ENCODE data around the gene NR2F1. TPM values are rescaled to one million over a fixed set of nuclear protein-coding genes. Genes with fewer than 3 reads are reported as not detected.

NR2F1 gene
- total RNA-seq, 1 experiment from 2014 or later, result 0.37 TPM

DNA sequence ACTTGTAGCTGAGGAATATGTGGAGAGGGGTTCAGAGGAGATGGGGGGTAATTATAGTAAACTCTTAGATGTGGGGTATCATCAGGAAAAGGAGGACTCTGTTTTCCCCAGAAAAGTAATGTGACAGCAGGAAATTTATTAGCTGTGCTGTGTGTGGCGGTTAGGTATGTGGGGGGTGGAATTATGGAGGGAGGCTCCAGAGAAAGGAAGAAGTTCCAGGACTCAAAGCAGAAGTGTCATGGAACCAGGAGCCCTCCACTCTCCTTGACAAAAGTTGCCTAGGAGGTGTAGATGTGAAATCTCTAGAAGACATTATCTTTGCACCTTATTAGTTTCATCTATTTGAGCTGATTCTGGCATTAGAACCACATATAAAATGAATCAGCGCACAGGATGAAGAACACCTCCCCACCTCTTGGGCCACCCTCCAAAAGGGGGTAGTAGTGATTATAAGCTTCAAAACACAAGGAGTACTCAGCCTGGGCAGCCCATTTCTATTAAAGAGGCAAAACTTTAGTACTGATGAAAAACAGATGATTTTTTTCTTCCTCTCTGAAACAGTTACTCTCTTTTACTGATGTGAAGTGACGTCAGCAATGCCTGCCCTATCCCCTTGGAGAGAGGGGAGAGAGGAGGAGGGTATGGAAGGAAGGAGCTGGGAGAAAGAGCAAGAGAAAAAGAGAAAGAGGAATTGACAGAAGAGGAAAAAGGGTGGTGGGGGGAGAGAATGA, 18.2 kb downstream of the NR2F1 start:
- in situ Hi-C loops (cut with HindIII; ENCODE audit: low pct_unique_long_range_greater_than_20kb, low sequenced_read_pairs), result no loop called here

DNA sequence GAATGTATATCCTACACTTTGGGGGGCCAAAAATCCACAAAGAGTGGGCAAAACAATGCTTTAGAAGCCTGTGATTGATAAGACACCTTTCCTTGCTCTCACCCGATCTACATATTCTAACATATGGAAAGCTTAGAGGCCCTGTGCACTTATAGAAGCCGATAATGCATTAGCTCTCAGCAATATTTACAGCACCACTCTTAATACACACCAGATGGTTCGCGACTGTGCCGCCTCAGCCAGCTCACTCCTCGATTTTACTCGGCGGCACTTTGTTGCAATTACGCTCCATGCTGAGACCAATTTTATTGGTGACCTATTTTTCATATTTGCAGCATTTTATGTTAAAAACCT, 18.8 kb downstream of the NR2F1 start:
- DNase-seq (ENCODE audit: low read depth), result no peak
- in situ Hi-C loops (cut with HindIII; ENCODE audit: low pct_unique_long_range_greater_than_20kb, low sequenced_read_pairs), result no loop called here

More for the DNA sequence above, 18.2 kb downstream of the NR2F1 start:
- no peak for DNase-seq (ENCODE audit: low read depth)

DNA sequence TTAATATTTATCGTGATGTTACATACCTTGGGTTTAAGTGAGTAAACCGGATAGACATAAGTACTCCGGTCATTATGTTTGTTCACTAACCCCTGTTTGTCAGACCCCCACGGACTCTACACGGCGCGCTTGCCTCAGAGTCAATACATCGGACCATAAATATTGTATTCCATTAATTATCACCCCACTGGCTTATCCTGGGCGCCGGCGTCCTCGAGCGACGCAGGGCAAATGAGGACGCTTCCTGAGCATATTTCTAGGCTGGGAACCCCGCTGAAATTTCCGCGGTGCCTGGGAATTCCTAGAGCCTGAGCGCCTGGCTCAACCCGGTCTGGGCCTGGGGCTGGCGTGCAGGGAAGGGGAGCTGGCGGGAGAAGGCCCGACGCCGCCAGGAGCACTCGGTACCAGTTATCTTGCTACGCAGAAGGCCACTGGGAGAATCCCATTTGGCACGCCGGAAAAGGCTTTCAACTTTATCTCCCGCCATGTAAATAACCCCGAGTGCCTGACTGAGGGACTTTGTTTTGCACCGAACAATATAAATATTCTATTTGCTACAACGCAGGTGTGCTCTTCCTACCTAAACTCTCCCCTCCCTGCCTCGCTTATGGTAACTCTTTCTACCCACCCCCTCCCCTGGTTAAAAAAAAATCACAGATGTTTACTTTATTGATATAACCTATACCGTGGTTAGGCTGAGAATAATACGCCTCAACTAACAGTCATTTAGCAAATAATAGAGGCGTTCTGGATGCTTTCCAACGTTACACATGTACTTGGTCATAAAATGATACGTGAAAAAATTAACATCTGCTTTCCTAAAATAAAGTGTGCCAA, 19.4 kb downstream of the NR2F1 start:
- DNase-seq (ENCODE audit: low read depth), result no peak
- in situ Hi-C loops (cut with HindIII; ENCODE audit: low pct_unique_long_range_greater_than_20kb, low sequenced_read_pairs), result no loop called here

DNA sequence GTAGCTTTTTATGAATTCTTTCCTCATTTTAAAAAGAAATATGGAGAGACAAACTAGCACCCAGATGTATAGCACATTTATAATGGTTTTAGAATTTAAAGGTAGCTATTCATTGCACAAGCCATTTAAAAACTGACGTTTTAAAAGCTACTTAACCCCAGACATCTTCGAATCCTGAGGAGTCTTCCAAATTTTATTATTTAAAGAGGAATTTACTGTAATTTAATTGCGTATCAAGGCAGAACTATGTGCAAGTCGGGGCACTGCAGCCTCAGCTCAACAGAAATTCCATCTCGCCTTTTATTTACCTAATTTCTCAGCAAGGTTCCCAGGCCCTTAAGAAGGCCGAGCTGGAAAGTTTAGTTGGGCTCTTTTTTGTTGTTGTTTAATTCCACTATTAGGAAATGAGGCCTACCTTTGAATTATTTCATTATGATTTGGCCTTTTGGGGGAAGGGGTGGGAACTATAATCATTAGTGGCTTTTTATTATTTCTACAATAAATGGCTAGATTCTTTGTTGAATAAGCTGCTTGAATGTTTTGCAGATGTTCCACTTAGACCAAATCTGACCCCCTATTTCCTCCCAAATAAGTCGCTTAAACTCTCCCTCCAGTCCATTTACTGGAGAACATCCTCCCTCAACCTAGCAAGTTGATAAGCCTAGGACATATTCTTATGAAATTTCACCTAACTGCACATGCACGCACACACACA, 20.2 kb downstream of the NR2F1 start:
- no peak for DNase-seq (ENCODE audit: low read depth)
- in situ Hi-C loops (cut with HindIII; ENCODE audit: low pct_unique_long_range_greater_than_20kb, low sequenced_read_pairs), result no loop called here

DNA sequence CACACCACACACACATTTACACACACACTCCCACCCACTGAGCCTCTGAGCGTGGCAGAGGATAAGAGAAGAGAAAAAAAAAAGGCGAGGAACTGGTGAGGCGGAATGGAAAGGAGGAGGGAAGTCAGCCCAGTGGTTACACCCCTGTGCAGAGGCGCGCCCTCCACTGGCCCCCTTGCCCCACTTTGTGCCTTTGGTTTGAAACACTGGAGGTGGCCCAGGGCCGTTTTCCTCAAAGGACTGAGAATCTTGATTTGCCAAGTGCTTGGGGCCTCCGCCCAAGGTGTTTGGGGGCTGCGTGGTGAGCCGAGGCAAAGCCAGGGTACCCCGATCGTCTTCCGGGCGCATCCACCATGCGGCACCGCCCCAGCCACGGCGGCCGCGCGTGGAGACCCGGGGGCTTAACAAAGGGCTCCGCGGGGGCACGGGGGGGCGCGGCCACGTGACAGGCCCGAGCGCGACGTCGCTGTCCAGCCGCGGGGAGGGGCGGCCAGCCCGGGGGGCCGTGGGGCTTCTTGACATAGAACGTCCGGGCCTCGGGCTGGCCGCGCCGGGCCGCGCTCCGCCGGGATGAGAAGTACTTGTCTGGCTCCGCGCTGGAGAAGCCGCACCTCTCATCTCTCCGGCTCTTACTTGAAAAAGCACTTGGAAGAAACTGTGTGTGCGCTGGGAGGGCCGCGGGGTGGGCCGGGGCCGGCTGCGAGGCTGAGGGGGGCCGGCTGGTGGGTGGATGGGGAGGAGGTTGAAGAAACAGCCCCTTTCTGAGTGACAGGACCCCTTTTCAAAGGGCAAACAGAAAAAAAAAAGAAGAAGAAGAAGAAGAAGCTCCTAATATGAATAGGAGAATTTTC, 21.0 kb downstream of the NR2F1 start:
- DNase-seq (ENCODE audit: low read depth), result no peak
- in situ Hi-C loops (cut with HindIII; ENCODE audit: low pct_unique_long_range_greater_than_20kb, low sequenced_read_pairs), result no loop called here

DNA sequence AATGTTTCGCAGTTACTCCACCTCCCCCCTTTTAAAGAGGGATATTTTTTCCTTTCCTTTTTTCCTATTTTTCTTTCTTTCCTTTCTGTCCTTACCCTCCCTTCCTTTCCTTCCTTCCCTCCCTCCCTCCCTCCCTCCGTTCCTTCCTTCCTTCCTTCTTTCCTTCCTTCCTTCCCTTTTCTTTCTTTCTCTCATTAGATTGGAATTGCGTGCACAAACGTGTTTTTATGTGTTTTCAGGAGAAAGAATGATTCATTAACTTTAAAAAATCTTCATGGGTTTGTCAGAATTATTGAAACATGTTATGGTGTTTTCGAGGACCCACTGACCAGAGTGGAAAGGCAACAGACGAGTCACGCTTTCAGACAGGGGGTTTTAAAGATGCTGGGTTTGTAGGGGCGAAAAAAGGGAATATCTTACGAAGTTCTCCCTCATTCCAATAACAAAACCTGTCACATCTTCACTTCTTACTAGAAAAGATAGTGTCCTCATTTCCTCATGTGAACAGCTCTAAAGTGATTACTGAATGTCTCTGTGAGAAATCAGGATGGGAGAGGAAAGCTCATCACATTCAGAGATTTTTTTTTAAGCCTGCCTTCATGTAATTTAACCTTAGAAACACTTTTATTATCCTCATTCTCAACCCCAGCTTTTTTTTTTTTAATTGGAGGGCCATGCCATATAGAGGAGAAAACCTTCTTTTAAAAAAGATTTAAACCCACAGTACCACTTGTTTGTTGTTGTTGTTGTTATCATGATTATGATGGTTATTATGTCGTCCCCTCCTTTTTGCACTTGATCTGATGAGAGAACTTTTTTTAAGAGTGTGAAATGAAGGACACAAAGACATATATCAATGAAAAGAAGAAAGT, 21.9 kb downstream of the NR2F1 start:
- in situ Hi-C loops (cut with HindIII; ENCODE audit: low pct_unique_long_range_greater_than_20kb, low sequenced_read_pairs), result no loop called here
- DNase-seq (ENCODE audit: low read depth), result no peak

DNA sequence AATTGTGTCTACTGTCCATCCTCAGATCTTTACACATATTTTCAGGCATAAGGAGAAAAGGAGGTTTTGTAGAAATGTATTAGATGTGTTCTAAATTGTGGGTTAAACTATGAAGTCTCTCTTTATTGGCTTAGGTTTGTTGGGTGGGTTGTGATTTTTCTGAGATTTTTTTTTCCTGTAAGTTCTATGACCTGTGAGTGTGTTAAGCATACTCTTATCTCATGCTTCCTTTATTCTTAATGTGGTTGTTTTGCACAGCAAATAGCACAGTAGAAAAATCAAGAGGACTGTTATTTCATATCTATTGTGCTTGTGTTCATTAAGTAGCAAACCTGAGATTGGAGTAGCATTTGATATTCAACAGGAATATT, 23.3 kb downstream of the NR2F1 start:
- in situ Hi-C loops (cut with HindIII; ENCODE audit: low pct_unique_long_range_greater_than_20kb, low sequenced_read_pairs), result no loop called here
- DNase-seq (ENCODE audit: low read depth), result no peak

DNA sequence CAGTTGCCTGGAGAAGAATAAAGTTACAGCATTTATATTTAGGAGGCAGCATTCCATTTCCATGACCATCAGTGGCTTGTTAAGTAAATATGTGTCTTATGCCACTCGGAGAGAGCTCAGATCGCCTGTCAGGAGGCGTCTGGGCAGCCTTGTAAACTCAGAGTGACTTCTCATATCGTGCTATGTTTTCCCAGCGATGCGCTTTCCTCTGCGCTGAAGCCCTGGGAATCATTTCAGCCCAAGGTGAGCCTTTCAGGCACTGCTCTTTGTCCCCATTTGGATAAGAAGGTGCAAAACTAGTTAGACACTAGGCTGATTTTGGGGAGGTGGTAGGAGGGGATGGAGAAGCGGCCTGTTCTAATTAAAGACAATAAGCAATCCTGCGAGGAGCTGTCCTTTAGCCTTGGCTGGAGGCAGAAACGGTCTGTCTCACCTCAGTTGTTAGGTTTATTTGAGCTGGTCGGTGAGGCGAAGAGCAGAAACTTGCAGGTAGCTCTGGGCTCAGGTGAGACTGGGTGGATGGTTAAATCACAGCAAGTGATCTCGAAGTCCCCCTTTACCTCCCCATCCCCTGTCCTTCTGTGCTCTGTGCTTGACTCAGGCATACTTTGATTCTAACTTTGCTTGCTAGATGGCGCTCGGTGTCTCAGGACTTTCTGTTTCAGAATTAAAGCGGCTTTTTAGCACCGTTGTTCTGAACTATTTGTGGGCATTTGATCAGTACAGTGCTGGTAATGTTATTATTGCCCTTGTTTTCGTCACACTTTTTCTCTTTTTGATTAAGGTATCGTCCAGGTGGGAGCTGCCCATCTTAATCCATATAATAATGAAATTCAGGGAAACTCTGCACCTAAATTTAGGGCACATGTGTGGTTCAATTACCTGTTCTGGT, 24.6 kb downstream of the NR2F1 start:
- in situ Hi-C loops (cut with HindIII; ENCODE audit: low pct_unique_long_range_greater_than_20kb, low sequenced_read_pairs), result no loop called here
- peak; percentile 32 for DNase-seq (ENCODE audit: low read depth)

DNA sequence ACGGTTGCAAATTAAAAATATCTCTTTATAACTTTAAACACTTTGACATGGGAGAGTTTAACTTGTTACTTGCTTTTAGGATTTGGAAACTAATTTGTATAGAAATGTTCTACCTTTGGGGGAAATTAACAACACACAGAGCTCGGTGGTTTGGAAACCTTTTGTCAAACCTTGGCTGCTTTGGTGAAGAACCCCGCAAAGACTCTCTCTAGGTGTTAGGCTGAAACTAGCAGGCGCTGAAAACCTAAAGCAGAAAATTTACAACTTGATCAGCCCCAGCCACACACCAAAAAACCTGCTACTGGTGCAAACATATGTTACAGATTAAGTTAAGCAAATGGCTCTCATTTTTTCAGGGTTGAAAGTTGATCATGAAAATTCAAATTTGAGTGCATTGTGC, 25.8 kb downstream of the NR2F1 start:
- in situ Hi-C loops (cut with HindIII; ENCODE audit: low pct_unique_long_range_greater_than_20kb, low sequenced_read_pairs), result no loop called here
- DNase-seq (ENCODE audit: low read depth), result no peak

DNA sequence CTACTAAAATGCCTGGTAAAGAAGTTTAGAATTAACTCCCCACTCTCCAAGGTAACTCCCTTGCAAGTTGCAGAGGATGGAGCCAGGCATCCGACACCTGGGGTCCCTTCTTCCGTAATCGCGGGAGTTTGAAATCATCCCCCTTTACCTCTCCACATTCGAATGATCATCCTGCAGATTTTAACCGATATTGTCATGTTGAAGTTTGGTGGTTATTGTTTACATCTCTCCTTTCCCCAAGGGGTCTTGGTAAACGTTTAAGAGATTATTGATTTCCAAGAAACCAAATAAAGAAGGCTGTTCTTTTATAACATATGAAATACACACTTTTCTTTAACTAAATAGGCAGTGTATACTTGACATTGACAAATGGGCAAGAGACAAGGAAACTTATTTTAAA, 26.7 kb downstream of the NR2F1 start:
- DNase-seq (ENCODE audit: low read depth), result no peak
- in situ Hi-C loops (cut with HindIII; ENCODE audit: low pct_unique_long_range_greater_than_20kb, low sequenced_read_pairs), result no loop called here

DNA sequence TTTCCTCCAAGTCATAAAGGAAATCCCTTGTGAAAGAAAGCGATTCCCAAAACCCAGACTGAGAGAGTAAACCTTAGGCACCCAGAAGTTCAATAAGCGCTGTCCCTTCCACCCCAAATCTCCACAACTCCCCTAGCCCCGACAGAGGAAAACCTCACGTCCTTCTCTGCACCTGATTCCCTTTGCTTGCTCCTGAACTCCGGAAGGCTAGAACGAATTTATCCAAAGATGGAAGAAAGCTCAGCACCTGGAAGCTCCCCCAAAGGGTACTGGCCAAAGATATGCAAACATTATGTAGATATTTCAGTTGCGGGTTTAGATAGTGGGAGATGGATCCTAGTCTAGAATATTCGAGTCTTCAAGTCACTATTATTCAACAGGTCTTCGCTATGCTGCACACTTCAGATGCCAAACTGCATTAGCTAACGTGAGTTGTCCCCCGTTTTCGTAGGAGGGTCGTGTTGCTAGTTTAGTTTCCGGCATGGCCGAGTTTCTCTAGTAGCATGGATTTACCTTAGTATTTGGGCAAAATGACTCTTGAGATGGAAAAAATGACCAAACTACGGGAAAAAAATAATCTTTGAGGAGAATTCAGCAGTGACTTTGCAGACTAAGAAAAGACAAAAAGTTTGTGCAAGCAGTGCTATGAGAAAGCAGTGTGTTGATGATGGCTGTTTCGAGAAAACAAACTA, 27.7 kb downstream of the NR2F1 start:
- in situ Hi-C loops (cut with HindIII; ENCODE audit: low pct_unique_long_range_greater_than_20kb, low sequenced_read_pairs), result no loop called here
- no peak for DNase-seq (ENCODE audit: low read depth)

DNA sequence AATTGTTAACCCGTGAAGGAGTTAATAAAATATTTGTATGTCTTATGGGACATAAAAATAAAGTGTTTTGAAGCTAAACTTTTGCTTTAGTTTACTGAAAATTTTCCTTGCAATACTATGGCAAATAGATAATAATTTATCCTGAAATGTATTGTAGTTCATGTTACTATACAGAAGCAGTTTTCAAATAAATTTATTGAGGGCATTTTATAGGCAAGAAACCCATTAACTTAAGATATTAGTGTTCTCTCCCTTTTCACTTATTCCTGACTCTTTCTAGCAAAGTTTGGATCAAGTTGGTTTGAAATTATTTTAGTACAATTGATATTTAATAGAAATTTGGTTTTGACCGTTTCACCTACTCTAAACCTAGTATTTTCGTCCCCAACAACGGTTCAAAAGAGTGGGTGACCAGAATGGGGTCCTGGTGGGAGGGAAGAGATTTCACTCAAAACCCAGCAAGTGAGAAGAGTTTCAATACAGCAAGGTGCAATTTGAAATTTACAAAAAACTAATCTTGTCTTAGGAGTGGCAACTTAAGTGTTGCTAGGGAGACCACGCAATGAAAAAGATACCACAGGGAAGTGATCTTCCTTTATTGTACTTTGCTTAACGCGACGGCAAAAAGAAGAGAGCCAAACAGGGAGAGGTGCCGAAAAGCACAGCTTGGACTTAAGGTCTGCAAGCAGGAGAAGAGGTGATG, 28.4 kb downstream of the NR2F1 start:
- no peak for DNase-seq (ENCODE audit: low read depth)
- in situ Hi-C loops (cut with HindIII; ENCODE audit: low pct_unique_long_range_greater_than_20kb, low sequenced_read_pairs), result no loop called here

DNA sequence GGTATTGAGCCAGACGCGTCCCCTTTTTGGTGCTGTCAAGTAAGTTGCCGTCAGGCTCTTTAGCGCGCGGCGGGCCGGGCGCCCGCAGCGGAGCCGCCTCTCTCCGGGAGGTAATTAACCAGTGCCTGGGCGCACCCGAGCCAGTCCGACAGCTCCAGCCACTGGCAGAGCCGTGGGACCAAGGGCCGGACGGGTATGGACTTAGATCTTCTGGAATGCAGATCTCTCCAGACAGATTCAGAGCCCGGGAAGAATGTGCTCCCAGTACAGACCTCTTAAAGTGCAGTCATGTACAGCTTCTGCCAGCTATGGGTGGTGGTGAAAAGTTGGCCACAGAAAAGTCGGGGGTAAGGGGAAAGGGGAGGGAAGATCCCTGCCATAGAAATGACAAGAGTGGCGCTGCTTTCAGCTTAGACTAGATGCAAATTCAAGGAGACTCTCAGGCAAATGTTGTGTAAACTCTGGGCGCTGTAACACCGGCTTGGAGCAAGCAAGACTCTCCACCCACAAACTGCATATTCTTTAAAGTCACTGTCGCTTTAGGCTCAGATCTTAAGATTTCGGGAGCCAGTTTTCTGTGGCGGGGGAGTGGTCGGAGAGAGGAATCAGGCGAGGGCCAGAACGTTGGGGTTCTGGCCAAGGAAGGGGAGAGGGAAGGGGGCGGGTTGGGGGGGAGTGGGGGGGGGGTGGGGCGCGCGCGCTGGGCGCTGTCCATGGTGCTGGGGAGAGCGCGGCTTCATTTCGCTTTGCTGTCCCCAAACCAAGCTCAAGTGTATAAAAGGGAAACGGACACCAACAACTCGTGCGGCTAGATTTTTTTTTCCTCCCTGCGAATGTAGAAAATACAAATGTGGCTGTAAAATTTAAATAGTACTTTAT, 29.2 kb downstream of the NR2F1 start:
- DNase-seq (ENCODE audit: low read depth), result peak; percentile 23
- in situ Hi-C loops (cut with HindIII; ENCODE audit: low pct_unique_long_range_greater_than_20kb, low sequenced_read_pairs), result no loop called here

DNA sequence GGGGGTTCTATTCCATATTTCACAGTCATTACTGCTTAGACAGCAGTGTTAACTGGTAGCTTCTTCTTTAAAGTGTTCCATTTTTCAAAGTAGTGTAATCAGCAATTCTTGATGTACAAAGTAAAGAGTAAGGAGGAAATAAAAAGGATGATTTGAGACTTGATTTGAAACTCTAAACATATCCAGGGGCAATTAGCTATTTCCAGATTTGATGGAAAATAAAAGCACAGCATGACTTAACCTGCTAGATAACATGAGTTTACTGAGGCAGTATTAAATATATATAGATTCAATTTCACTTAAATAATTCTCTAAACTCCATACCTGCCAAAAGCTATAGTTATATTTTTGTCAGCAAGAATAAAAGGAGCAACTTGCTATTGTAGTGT, 29.8 kb downstream of the NR2F1 start:
- peak; percentile 6 for DNase-seq (ENCODE audit: low read depth)
- in situ Hi-C loops (cut with HindIII; ENCODE audit: low pct_unique_long_range_greater_than_20kb, low sequenced_read_pairs), result no loop called here

All from Caki2 (cell line).